Measurements from ENCODE around the gene NDUFAF8. TPM values are rescaled to one million over a fixed set of nuclear protein-coding genes. Genes with fewer than 3 reads are reported as not detected.

The NDUFAF8 gene
- total and polyA plus RNA-seq, 3 donors from 2014 or later, result 61.1 to 63.4 (median 62.5) TPM

DNA sequence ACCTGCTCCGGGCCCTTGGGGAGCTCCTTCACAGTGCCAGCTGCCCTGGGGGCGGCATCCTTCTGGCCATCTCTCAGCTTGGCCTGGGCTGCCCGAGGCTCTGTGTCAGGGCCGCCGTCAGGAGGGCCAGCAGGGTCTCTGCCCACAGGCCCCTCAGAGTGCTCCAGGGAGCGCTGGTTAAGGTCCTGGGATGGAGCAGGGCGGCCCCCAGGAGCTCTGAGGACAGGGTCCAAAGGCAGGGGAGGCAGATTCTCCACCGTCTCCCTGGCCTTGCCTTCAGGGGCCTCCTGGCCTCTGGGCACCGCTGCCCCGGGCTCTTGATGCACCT lies 7.2 kb downstream of the NDUFAF8 start:
- Histone ChIP-seq H3K27ac (no peak overlapping the region), H3K36me3 (ENCODE audit: low read depth, missing control alignments) (no peaks in the 10 kb centered on the region), H3K27me3 (no peaks in the 10 kb centered on the region), H3K4me3 (no peak overlapping the region), H3K9me3 (no peaks in the 10 kb centered on the region), H3K4me1 (no peaks in the 10 kb centered on the region)
- TF ChIP-seq POLR2A (IDR thresholded peaks at IDR 0.05), result no peak
- TF ChIP-seq, protein P1, sequence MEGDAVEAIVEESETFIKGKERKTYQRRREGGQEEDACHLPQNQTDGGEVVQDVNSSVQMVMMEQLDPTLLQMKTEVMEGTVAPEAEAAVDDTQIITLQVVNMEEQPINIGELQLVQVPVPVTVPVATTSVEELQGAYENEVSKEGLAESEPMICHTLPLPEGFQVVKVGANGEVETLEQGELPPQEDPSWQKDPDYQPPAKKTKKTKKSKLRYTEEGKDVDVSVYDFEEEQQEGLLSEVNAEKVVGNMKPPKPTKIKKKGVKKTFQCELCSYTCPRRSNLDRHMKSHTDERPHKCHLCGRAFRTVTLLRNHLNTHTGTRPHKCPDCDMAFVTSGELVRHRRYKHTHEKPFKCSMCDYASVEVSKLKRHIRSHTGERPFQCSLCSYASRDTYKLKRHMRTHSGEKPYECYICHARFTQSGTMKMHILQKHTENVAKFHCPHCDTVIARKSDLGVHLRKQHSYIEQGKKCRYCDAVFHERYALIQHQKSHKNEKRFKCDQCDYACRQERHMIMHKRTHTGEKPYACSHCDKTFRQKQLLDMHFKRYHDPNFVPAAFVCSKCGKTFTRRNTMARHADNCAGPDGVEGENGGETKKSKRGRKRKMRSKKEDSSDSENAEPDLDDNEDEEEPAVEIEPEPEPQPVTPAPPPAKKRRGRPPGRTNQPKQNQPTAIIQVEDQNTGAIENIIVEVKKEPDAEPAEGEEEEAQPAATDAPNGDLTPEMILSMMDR (IDR thresholded peaks at IDR 0.05), result no peak
- 94 to 100% methylated on average over 6 to 10 of the region's 10 CpGs for WGBS, 2 donors
- DNase-seq, result no peak
- intact Hi-C loops (cut with DNase I; ENCODE audit: low total_unique reads), result no loop called here

DNA sequence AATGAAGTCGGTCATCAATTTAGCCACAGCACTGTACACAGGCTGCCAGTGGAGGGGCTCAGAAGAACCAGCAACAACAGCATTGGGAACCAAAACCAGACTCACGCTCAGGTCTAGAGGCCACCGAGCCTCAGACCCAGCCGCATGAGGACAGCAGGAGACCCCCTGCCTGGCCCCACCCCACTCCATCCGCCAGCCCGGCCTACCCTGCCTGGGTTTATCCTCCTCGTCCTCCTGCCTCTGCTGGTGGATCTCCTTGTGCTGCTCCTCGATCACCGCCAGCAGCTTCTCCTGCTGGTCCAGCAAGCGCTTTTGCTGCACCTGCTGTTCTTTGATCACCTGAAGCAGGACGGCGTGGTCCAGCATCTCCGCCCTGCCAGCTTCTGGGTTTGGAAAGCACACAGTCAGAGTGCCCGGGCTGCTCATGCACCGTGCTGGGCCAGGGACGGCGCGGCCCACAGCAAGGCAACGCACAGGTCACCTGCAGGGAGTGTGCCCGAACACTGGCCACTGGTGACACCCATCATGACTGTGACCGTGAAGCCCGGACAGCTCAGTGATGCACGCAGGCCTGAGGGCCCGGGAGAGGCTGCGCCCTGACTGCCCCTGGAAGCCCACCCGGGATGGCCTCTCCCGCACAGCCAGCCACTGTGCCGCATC lies 7.7 kb downstream of the NDUFAF8 start:
- no peaks in the 10 kb centered on the region for H3K4me1 ChIP-seq
- no peaks in the 10 kb centered on the region for H3K9me3 ChIP-seq
- H3K36me3 ChIP-seq (ENCODE audit: low read depth, missing control alignments), result no peaks in the 10 kb centered on the region
- DNase-seq, result no peak
- no peak overlapping the region for H3K4me3 ChIP-seq
- H3K27me3 ChIP-seq, result no peaks in the 10 kb centered on the region
- no peak for TF ChIP-seq POLR2A (IDR thresholded peaks at IDR 0.05)
- TF ChIP-seq, protein P1 (IDR thresholded peaks at IDR 0.05), result no peak
- H3K27ac ChIP-seq, result no peak overlapping the region
- 94 to 95% methylated on average over 18 to 28 of the region's 28 CpGs for WGBS, 2 donors
- intact Hi-C loops (cut with DNase I; ENCODE audit: low total_unique reads), result no loop called here

DNA sequence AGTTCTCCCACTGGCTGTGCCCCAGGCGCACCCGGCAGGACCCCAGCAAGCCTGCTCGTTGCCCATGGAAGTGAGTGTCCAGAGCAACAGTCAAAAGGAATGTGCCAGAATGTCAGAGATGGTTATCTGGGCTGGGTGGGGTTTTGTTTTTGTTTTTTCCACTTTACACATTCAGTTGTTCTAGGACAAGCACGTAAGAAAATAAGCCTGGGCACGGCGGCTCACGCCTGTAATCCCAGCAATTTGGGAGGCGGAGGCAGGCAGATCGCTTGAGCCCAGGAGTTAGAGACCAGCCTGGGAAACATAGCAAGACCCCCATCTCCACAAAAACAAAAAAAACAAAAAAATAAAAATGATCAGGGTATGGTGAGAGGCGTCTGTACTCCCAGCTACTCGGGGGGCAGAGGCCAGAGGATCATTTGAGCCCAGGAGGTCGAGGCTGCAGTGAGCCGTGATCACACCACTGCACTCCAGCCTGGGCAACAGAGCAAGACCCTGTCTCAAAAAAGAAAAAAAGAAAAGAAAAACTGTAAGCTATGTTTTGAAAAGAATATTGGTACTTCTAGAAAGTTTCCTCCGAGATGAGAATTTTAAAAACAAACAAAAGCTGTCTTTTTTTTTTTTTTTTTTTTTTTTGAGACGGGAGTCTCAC lies 8.3 kb downstream of the NDUFAF8 start:
- Histone ChIP-seq H3K4me3 (no peak overlapping the region), H3K4me1 (no peaks in the 10 kb centered on the region), H3K27ac (no peak overlapping the region), H3K36me3 (ENCODE audit: low read depth, missing control alignments) (no peaks in the 10 kb centered on the region), H3K27me3 (no peaks in the 10 kb centered on the region), H3K9me3 (no peaks in the 10 kb centered on the region)
- whole genome bisulfite sequencing, 2 donors, result 92 to 95% methylated on average over 15 of the region's 15 CpGs
- DNase-seq, result no peak
- intact Hi-C loops (cut with DNase I; ENCODE audit: low total_unique reads), result no loop called here
- TF ChIP-seq POLR2A (IDR thresholded peaks at IDR 0.05), result no peak
- TF ChIP-seq, protein P1 (IDR thresholded peaks at IDR 0.05), result no peak

DNA sequence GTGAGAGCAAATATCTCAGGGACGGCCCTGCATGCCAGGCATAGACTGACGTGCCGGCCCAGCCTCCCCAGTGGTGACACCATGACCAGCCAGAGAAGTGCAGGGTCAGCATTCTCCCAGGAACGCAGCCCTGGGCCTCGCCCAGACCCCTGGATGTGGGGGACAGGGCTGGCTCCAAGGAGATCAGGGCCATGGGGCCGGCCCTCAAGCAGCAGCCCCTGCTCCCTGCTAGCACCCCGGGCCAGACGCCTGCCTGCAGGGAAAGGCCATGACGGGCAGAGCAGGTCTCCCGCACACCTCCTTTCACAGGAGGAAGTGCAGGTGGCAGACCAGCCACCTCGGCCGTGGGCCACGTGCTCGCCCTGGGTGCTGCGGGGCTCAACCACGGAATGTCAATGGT lies 9.5 kb downstream of the NDUFAF8 start:
- Histone ChIP-seq H3K4me3 (no peak overlapping the region), H3K27me3 (no peaks in the 10 kb centered on the region), H3K36me3 (ENCODE audit: low read depth, missing control alignments) (no peaks in the 10 kb centered on the region), H3K4me1 (no peaks in the 10 kb centered on the region), H3K27ac (no peak overlapping the region), H3K9me3 (no peaks in the 10 kb centered on the region)
- intact Hi-C loops (cut with DNase I; ENCODE audit: low total_unique reads), result no loop called here
- no peak for TF ChIP-seq POLR2A (IDR thresholded peaks at IDR 0.05)
- TF ChIP-seq, protein P1 (IDR thresholded peaks at IDR 0.05), result no peak
- DNase-seq, result no peak
- 83% methylated on average over 10 to 16 of the region's 16 CpGs for WGBS, 2 donors
